SK-N-MC (cell line): ENCODE data around the gene MSS51.

Experiments
- EZH2 ChIP-seq: fragments of 200-600 bp; sonication (generic); IDR thresholded peaks from one replicate; pipeline ENCODE4 v1.6.1; 2017; ENCODE audit warnings: antibody characterized with exemption
- FOXP2 ChIP-seq: optimal IDR thresholded peaks from 2 replicates; pipeline ENCODE3; 2011; ENCODE audit warnings: mild to moderate bottlenecking, moderate library complexity; ENCODE audit not compliant: insufficient read depth; ENCODE audit errors: extremely low read length, control extremely low read depth
- POLR2AphosphoS5 ChIP-seq: IDR thresholded peaks from 2 replicates; pipeline ENCODE4 v1.6.1; 2012; ENCODE audit warnings: mild to moderate bottlenecking, low read depth, low read length, borderline replicate concordance

DNA sequence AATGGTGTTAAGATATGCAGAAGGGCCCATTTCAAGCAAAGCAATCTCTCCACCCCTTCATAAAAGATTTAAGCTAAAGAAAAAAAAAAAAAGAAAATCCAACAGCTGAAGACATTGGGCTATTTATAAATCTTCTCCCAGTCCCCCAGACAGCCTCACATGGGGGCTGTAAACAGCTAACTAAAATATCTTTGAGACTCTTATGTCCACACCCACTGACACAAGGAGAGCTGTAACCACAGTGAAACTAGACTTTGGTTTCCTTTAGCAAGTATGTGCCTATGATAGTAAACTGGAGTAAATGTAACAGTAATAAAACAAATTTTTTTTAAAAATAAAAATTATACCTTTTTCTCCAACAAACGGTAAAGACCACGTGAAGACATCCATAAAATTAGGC is 33.8 kb upstream of the MSS51 start:
- TF ChIP-seq EZH2 (no peak), FOXP2 (no peak), POLR2AphosphoS5 (no peak)
